Esophagus squamous epithelium (tissue), 4 donors: ENCODE measurements around the gene CASP8.

Experiments
- POLR2A ChIP-seq, 4 donors: fragments of 450-650 bp; IDR thresholded peaks; one replicate each; pipeline ENCODE4 v1.6.1; 2017; ENCODE audit warnings: antibody characterized with exemption in 4 of 4, mild to moderate bottlenecking in 4 of 4, moderate library complexity in 3 of 4
- TF ChIP-seq, protein P1 (sequence below), 6 experiments: fragments of 450-650 bp in 4 of 6; fragments of 200-600 bp in 2 of 6; sonication (generic) in 2 of 6; IDR thresholded peaks; one replicate each; pipeline ENCODE4 v1.5.1; 2016 to 2019; ENCODE audit warnings: antibody characterized with exemption in 6 of 6, mild to moderate bottlenecking in 4 of 6, moderate library complexity in 4 of 6

GRCh38 chr2:201233192-201233811, 27.0 kb upstream of the CASP8 start:
- TF ChIP-seq, protein P1, sequence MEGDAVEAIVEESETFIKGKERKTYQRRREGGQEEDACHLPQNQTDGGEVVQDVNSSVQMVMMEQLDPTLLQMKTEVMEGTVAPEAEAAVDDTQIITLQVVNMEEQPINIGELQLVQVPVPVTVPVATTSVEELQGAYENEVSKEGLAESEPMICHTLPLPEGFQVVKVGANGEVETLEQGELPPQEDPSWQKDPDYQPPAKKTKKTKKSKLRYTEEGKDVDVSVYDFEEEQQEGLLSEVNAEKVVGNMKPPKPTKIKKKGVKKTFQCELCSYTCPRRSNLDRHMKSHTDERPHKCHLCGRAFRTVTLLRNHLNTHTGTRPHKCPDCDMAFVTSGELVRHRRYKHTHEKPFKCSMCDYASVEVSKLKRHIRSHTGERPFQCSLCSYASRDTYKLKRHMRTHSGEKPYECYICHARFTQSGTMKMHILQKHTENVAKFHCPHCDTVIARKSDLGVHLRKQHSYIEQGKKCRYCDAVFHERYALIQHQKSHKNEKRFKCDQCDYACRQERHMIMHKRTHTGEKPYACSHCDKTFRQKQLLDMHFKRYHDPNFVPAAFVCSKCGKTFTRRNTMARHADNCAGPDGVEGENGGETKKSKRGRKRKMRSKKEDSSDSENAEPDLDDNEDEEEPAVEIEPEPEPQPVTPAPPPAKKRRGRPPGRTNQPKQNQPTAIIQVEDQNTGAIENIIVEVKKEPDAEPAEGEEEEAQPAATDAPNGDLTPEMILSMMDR (IDR thresholded peaks at IDR 0.05): peak in 3 of 6 experiments; percentile 10 to 29 (median 11)
- TF ChIP-seq POLR2A (IDR thresholded peaks at IDR 0.05): peak in 3 of 4 donors; percentile 44 to 83 (median 55)
